Transverse colon (tissue), 4 donors: ENCODE measurements around the gene RIC1. TPM values are rescaled to one million over a fixed set of nuclear protein-coding genes. Genes with fewer than 3 reads are reported as not detected.

Source experiments
- DNase-seq: peaks from one replicate; pipeline ENCODE4 v3.0.0-alpha.2; 2019
- H3K27ac ChIP-seq, 4 donors: fragments of 200-600 bp; sonication (generic); 2 replicates each; pipeline ENCODE4 v1.5.1; 2016 to 2018; ENCODE audit warnings: inconsistent platforms in 4 of 4
- H3K27me3 ChIP-seq: fragments of 200-600 bp; sonication (generic); 2 replicates; pipeline ENCODE4 v1.5.1; 2017; ENCODE audit warnings: inconsistent platforms
- H3K36me3 ChIP-seq, 4 donors: fragments of 200-600 bp; sonication (generic); 2 replicates each; pipeline ENCODE4 v1.5.1; 2017 to 2019; ENCODE audit warnings: inconsistent platforms in 4 of 4
- H3K4me1 ChIP-seq, 4 donors: fragments of 200-600 bp; sonication (generic); 2 replicates each; pipeline ENCODE4 v1.5.1; 2017 to 2020; ENCODE audit warnings: inconsistent platforms in 4 of 4
- H3K4me3 ChIP-seq, 4 donors: fragments of 200-600 bp; sonication (generic); 1 replicate in 1 of 4; 2 replicates in 3 of 4; pipeline versions ENCODE4 v1.5.1 to v1.6.1; 2017 to 2019; ENCODE audit warnings: inconsistent platforms in 4 of 4
- H3K9me3 ChIP-seq, 2 donors: fragments of 200-600 bp; sonication (generic); 2 replicates each; pipeline ENCODE4 v1.5.1; 2017 to 2019; ENCODE audit warnings: inconsistent platforms in 2 of 2
- EP300 ChIP-seq: sonication (generic); formaldehyde crosslinking; IDR thresholded peaks from one replicate; pipeline ENCODE4 v1.6.1; 2017; ENCODE audit warnings: antibody characterized with exemption, low read depth
- POLR2A ChIP-seq: fragments of 450-650 bp; IDR thresholded peaks from one replicate; pipeline ENCODE4 v1.6.1; 2016; ENCODE audit warnings: antibody characterized with exemption, mild to moderate bottlenecking, moderate library complexity
- POLR2AphosphoS5 ChIP-seq, 3 donors: sonication (generic); formaldehyde crosslinking; IDR thresholded peaks; one replicate each; pipeline ENCODE4 v1.6.1; 2016; ENCODE audit warnings: antibody characterized with exemption in 3 of 3
- WGBS, 2 donors: methylation state at CpG; one replicate each; pipeline ENCODE4 v1.1.5; 2018; ENCODE audit warnings: low coverage in 1 of 2; 5-methylcytosine and 5-hydroxymethylcytosine counted together
- in situ Hi-C, 4 donors: fragments of 200-750 bp; cut with MboI; loops; one replicate each; pipeline versions ENCODE4 v1.15.0 to v1.15.1; 2017; ENCODE audit warnings: low sequenced_read_pairs in 3 of 4, low pct_ligation_motif_present in 1 of 4, low pct_unique_long_range_greater_than_20kb in 1 of 4
- intact Hi-C: fragments of 100-400 bp; cut with DNase I; formaldehyde crosslinking; loops from one replicate; pipeline ENCODE4 v1.15.1; 2023; ENCODE audit warnings: low total_unique reads
- total RNA-seq, 4 donors: library from RNA; depleted of rRNA; stranded (reverse); fragments of >200 nt; gene quantifications; one replicate each; pipeline ENCODE4 v1.1.0, GENCODE V29; 2016
- TF ChIP-seq, protein P1 (sequence below), 5 experiments: fragments of 200-600 bp in 3 of 5; fragments of 450-650 bp in 2 of 5; sonication (generic) in 3 of 5; IDR thresholded peaks; 1 replicate in 2 of 5; 2 replicates in 3 of 5; pipeline ENCODE4 v1.5.1; 2016 to 2017; ENCODE audit warnings: antibody characterized with exemption in 5 of 5, inconsistent platforms in 3 of 5, mild to moderate bottlenecking in 2 of 5, moderate library complexity in 1 of 5

RIC1 gene
- total RNA-seq, 4 donors from 2014 or later, result 22.5 to 93.9 (median 42.8) TPM

GRCh38 chr9:5813824-5814223 is 184.9 kb downstream of the RIC1 start:
- intact Hi-C loops (no loop called here), in situ Hi-C loops (no loop called here)
- TF ChIP-seq POLR2A (no peak), EP300 (no peak), POLR2AphosphoS5 (IDR thresholded peaks at IDR 0.05) (no peak)
- TF ChIP-seq, protein P1, sequence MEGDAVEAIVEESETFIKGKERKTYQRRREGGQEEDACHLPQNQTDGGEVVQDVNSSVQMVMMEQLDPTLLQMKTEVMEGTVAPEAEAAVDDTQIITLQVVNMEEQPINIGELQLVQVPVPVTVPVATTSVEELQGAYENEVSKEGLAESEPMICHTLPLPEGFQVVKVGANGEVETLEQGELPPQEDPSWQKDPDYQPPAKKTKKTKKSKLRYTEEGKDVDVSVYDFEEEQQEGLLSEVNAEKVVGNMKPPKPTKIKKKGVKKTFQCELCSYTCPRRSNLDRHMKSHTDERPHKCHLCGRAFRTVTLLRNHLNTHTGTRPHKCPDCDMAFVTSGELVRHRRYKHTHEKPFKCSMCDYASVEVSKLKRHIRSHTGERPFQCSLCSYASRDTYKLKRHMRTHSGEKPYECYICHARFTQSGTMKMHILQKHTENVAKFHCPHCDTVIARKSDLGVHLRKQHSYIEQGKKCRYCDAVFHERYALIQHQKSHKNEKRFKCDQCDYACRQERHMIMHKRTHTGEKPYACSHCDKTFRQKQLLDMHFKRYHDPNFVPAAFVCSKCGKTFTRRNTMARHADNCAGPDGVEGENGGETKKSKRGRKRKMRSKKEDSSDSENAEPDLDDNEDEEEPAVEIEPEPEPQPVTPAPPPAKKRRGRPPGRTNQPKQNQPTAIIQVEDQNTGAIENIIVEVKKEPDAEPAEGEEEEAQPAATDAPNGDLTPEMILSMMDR (IDR thresholded peaks at IDR 0.05), result no peak
- Histone ChIP-seq H3K27ac (no peak overlapping the region), H3K27me3 (no peaks in the 10 kb centered on the region), H3K4me1 (peaks cover 0 to 6% (median 0%) of the 10 kb centered on the region in 4 donors), H3K4me3 (no peak overlapping the region), H3K9me3 (no peaks in the 10 kb centered on the region), H3K36me3 (peaks cover 0 to 27% (median 9%) of the 10 kb centered on the region in 4 donors)
- no peak for DNase-seq
- 82 to 86% methylated on average over 3 of the region's 3 CpGs for WGBS, 2 donors

GRCh38 chr9:5815461-5815860 is 186.6 kb downstream of the RIC1 start:
- in situ Hi-C loops (no loop called here), intact Hi-C loops (no loop called here)
- 66 to 73% methylated on average over 1 of the region's 1 CpG for WGBS, 2 donors
- H3K4me3 ChIP-seq, result no peak overlapping the region
- peaks cover 0 to 16% (median 6%) of the 10 kb centered on the region in 4 donors for H3K36me3 ChIP-seq
- H3K4me1 ChIP-seq, result peaks cover 0 to 6% (median 0%) of the 10 kb centered on the region in 4 donors
- H3K9me3 ChIP-seq, result no peaks in the 10 kb centered on the region
- no peaks in the 10 kb centered on the region for H3K27me3 ChIP-seq
- TF ChIP-seq EP300 (no peak), POLR2AphosphoS5 (IDR thresholded peaks at IDR 0.05) (no peak), POLR2A (no peak)
- TF ChIP-seq, protein P1 (IDR thresholded peaks at IDR 0.05), result no peak
- H3K27ac ChIP-seq, result no peak overlapping the region
- no peak for DNase-seq

- H3K36me3 ChIP-seq, result peaks cover 0 to 21% (median 5%) of the 10 kb centered on the region in 4 donors
- TF ChIP-seq, protein P1 (IDR thresholded peaks at IDR 0.05), result no peak
- TF ChIP-seq POLR2AphosphoS5 (IDR thresholded peaks at IDR 0.05) (no peak), POLR2A (no peak), EP300 (no peak)
- no peaks in the 10 kb centered on the region for H3K27me3 ChIP-seq
- H3K27ac ChIP-seq, result no peak overlapping the region
- peaks cover 0 to 6% (median 0%) of the 10 kb centered on the region in 4 donors for H3K4me1 ChIP-seq
- no peak for DNase-seq
- in situ Hi-C loops (no loop called here), intact Hi-C loops (no loop called here)
- no peaks in the 10 kb centered on the region for H3K9me3 ChIP-seq
- no peak overlapping the region for H3K4me3 ChIP-seq
- 93 to 95% methylated on average over 3 of the region's 3 CpGs for WGBS, 2 donors
These were observed 189.0 kb downstream of the RIC1 start for GRCh38 chr9:5817862-5818261.

DNA sequence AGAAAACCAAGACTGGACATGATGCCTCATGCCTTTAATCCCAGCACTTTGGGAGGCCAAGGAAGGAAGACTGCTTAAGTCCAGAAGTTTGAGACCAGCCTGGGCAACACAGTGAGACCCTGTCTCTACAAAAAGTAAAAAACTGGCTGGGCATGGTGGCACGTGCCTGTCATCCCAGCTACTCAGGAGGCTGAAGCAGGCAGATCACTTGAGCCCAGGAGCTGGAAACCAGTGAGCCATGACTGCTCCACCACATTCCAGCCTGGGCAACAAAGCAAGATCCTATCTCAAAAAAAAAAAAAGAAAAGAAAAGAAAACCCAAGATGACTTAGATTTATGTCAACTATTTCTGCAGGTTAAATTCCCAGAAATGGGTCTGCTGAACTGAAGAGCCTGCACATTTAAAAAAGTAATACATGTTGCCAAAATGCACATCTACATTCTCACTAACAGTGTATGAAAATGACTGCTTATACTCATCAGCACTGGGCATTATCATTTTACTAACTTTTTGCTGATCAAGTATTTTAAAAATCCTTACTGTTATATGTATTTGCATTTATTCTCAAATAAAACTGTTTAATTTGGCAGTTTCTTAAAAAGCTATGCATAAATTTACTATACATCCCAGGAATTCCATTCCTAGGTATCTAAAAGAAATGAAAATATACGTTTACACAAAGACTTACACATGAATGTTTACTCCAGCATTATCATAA is 189.7 kb downstream of the RIC1 start:
- Histone ChIP-seq H3K9me3 (no peaks in the 10 kb centered on the region), H3K27me3 (no peaks in the 10 kb centered on the region), H3K4me3 (no peak overlapping the region), H3K36me3 (peaks cover 0 to 28% (median 6%) of the 10 kb centered on the region in 4 donors), H3K4me1 (peaks cover 0 to 6% (median 0%) of the 10 kb centered on the region in 4 donors), H3K27ac (no peak overlapping the region)
- 67 to 92% methylated on average over 1 to 2 of the region's 2 CpGs for WGBS, 2 donors
- intact Hi-C loops (no loop called here), in situ Hi-C loops (no loop called here)
- DNase-seq, result no peak
- TF ChIP-seq, protein P1 (IDR thresholded peaks at IDR 0.05), result no peak
- TF ChIP-seq POLR2A (no peak), EP300 (no peak), POLR2AphosphoS5 (IDR thresholded peaks at IDR 0.05) (no peak)
